Stimulated activated naive CD8-positive, alpha-beta T cell treated with anti-CD3 and anti-CD28 coated beads, Interleukin-15, Interleukin-2, amounts not matched to agents 100 ng/mL and 50 ng/mL, for 24 hours (primary cell): ENCODE results near the gene ZNF607.
A peak's percentile ranks its signal among the peaks of the same experiment; 100 is the strongest.
"Not testable (repeated sequence)": the region's sequence is repeated elsewhere in the genome, so short reads cannot be mapped to it uniquely, and the experiment has no call there.

Experiments
- H3K27ac Mint-ChIP-seq: one replicate; pipeline ENCODE4 v1.8.0; 2021; ENCODE audit warnings: mild to moderate bottlenecking, mixed read lengths
- H3K27me3 Mint-ChIP-seq: one replicate; pipeline ENCODE4 v1.8.0; 2021; ENCODE audit warnings: mixed read lengths
- H3K36me3 Mint-ChIP-seq: one replicate; pipeline ENCODE4 v1.8.0; 2021; ENCODE audit warnings: low read depth, mixed read lengths
- H3K4me1 Mint-ChIP-seq: one replicate; pipeline ENCODE4 v1.8.0; 2021; ENCODE audit warnings: low read depth, mixed read lengths
- H3K4me3 Mint-ChIP-seq: one replicate; pipeline ENCODE4 v1.8.0; 2021; ENCODE audit warnings: mild to moderate bottlenecking, mixed read lengths
- H3K9me3 Mint-ChIP-seq: one replicate; pipeline ENCODE4 v1.8.0; 2021; ENCODE audit warnings: mixed read lengths

The ZNF607 gene

DNA sequence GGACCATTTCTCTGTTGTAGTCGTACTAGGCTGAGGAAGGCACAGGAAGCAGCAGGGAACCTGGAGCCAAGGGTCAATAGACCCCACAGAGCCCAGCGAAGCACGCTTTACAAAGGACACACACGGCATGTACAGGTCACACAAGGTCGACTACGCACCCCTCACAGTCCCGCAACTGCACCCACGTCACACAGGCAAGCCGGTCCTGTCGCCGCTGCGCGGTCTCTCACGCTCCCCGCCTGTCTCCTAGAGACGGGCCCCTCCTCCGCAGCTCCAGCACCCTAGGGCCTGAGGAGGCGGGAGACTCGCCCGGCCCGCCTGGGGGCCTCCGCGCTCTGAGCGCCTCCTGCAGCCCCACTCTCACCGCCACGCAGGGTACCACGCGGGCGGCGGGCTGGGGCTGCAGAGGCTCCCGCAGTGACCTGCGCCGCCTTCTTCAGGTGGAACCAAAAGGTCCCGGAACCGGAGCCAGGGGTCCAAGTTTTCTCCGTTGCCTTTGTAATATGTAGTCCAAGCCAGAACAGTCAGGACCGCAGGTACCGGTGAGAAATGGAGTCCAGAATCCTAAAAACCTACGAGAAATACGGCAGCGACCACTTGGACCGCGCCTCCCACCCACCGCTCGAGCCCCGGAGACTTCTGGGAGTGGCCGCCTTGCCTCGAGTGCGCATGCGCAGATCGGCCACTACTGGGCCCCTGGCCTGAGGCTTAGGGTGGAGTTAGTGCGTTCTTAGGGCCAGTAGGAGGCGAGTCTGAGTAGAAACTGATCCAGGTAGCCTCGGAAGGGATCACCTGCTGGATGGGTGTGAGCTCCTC, at the start of gene ZNF607:
Gene ZNF607, minus strand, starts transcription at position 651 of the 816 bp plus-strand sequence. CDS start 8,143 bp downstream, outside the sequence.
- H3K27ac Mint-ChIP-seq, result peak within 1 kb of the TSS; percentile 95
- peak within 1 kb of the TSS; percentile 98 for H3K4me3 Mint-ChIP-seq
- H3K9me3 Mint-ChIP-seq, result peaks cover 10% of the 10 kb centered on the region
- peaks cover 42% of the 10 kb centered on the region for H3K36me3 Mint-ChIP-seq
- no peaks in the 10 kb centered on the region for H3K27me3 Mint-ChIP-seq
- peaks cover 18% of the 10 kb centered on the region for H3K4me1 Mint-ChIP-seq

DNA sequence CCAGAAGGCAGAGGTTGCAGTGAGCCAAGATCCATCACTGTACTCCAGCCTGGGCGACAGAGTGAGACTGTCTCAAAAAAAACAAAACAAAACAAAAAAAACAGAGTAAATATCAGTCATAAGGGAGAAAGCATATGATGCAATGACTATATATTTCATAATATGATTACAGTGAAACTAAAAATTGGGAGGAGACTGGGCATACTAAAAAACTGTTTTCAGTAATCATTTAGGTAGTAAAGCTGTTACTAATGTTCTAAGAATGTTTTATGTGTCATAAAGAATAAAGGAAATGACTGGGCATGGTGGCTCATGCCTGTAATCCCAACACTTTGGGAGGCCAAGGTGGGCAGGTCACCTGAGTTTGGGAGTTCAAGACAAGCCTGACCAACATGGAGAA, 43.9 kb upstream of the ZNF607 start:
- Mint-ChIP-seq H3K27ac (no peak overlapping the region), H3K4me1 (no peaks in the 10 kb centered on the region), H3K4me3 (no peak overlapping the region), H3K36me3 (peaks cover 73% of the 10 kb centered on the region), H3K9me3 (peaks cover 23% of the 10 kb centered on the region), H3K27me3 (no peaks in the 10 kb centered on the region)

DNA sequence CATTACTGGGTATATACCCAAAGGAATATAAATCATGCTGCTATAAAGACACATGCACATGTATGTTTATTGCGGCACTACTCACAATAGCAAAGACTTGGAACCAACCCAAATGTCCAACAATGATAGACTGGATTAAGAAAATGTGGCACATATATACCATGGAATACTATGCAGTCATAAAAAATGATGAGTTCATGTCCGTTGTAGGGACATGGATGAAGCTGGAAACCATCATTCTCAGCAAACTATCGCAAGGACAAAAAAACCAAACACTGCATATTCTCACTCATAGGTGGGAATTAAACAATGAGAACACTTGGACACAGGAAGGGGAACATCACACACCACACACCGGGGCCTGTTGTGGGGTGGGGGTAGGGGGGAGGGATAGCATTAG, 38.1 kb upstream of the ZNF607 start:
- H3K27ac Mint-ChIP-seq, H3K4me3 Mint-ChIP-seq, H3K4me1 Mint-ChIP-seq, H3K27me3 Mint-ChIP-seq: not testable (repeated sequence)
- peaks cover 67% of the 10 kb centered on the region for H3K36me3 Mint-ChIP-seq
- H3K9me3 Mint-ChIP-seq, result peaks cover 25% of the 10 kb centered on the region

DNA sequence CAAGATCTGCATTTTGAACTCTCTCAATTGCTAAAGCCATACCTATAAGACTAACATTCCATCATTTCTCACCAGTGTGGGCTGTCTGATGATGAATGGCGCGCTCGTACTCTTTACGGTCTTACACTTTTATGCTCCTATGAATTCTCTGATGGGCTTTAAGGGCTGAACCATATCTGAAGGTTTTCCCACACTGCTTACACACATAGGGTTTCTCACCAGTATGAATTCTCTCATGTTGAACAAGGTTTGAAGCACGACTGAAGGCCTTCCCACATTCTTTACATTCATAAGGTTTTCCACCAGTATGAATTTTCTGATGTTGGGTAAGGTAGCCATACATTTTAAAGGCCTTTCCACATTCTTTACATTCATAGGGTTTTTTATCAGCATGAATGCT, 18.8 kb upstream of the ZNF607 start:
- H3K4me3 Mint-ChIP-seq, result no peak overlapping the region
- H3K27me3 Mint-ChIP-seq, result no peaks in the 10 kb centered on the region
- no peaks in the 10 kb centered on the region for H3K4me1 Mint-ChIP-seq
- peaks cover 68% of the 10 kb centered on the region for H3K9me3 Mint-ChIP-seq
- H3K36me3 Mint-ChIP-seq, result peaks cover 92% of the 10 kb centered on the region
- H3K27ac Mint-ChIP-seq, result no peak overlapping the region

DNA sequence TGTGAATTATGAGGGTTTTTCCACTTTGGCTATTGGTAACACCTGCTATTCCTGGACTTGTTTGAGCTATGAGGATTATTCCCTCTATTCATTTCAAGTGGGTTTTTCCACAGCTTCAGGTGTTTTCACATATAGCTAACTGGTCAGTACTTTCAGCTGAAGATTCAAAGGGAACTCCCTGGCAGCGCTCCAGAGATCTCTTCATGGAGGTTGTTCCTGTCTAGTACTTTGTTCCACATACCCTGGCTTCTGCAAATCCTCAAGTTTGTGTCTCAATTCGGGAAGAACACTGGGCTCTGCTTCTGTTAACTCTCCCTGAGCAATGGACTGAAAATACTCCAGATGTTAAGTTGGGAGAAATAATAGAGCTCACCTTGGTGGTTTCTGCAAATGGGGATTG, 5.6 kb upstream of the ZNF607 start:
- Mint-ChIP-seq H3K9me3 (peaks cover 20% of the 10 kb centered on the region), H3K36me3 (peaks cover 20% of the 10 kb centered on the region)

DNA sequence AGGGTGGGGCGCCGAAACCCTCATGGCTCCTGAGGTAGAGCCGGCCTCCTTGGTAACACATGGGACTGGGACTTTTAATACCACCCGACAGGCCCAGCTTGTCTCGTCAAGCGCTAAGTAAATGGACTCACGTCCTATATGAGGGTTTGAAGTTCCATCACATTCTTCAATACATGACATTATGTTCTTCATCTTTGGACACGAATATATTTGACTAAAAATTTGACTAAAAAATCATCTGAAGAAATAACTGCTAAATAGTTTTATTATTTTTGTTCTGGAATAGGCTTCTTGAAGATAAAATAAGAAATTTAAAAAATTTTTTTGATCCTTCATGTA, 335 bp upstream of the ZNF607 start:
- no peaks in the 10 kb centered on the region for H3K27me3 Mint-ChIP-seq
- peaks cover 10% of the 10 kb centered on the region for H3K9me3 Mint-ChIP-seq
- H3K4me1 Mint-ChIP-seq, result peaks cover 18% of the 10 kb centered on the region
- no peak overlapping the region for H3K27ac Mint-ChIP-seq
- peaks cover 36% of the 10 kb centered on the region for H3K36me3 Mint-ChIP-seq
- peak overlapping the region; percentile 98 for H3K4me3 Mint-ChIP-seq

More for the DNA sequence above, 5.6 kb upstream of the ZNF607 start:
- Mint-ChIP-seq H3K4me1 (no peaks in the 10 kb centered on the region), H3K27me3 (no peaks in the 10 kb centered on the region), H3K4me3 (no peak overlapping the region), H3K27ac (no peak overlapping the region)

DNA sequence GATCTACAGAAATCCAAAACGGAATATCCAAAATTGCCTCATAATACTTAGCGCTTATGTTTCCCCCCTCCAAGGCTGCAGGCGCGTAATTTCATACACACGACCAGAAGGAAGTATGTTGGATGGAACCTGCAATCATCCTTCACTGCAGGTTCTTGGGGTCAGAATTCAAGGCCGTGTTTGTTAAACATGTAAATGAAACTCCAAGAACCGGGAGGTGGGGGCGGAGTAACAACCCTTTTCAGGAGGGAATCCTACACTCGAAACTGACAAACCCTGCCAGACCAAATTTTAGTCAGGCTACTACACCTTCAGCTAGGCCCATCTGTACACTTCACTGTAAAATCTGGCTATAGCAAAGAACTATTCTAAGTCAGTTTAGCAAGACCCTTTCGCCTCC, 1.3 kb downstream of the ZNF607 start:
- peaks cover 4% of the 10 kb centered on the region for H3K9me3 Mint-ChIP-seq
- H3K27me3 Mint-ChIP-seq, result no peaks in the 10 kb centered on the region
- peak overlapping the region; percentile 95 for H3K27ac Mint-ChIP-seq
- H3K4me1 Mint-ChIP-seq, result peaks cover 18% of the 10 kb centered on the region
- H3K4me3 Mint-ChIP-seq, result peak overlapping the region; percentile 98
- peaks cover 48% of the 10 kb centered on the region for H3K36me3 Mint-ChIP-seq

DNA sequence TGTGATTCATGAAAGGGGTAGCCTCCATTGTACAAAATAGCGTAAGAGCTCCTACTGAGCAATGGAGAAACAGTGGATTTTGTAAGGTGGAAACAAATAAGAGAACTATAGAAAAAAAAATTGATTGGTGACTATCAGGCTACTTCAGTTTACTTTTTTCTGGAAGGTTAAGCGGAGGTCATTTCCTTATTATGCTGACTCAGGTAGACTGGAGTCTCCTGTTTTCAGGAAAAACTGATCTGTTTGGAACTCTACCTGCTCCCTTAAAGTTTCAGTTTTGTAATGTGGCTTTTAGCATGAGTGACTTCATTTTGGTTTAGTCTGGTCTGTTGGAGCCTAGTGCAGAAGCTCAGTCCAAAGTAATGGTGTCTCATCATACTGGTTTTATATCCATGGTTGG, 3.4 kb downstream of the ZNF607 start:
- Mint-ChIP-seq H3K4me3 (no peak overlapping the region), H3K36me3 (peaks cover 67% of the 10 kb centered on the region), H3K27me3 (no peaks in the 10 kb centered on the region), H3K9me3 (peaks cover 17% of the 10 kb centered on the region), H3K4me1 (peaks cover 18% of the 10 kb centered on the region), H3K27ac (no peak overlapping the region)

DNA sequence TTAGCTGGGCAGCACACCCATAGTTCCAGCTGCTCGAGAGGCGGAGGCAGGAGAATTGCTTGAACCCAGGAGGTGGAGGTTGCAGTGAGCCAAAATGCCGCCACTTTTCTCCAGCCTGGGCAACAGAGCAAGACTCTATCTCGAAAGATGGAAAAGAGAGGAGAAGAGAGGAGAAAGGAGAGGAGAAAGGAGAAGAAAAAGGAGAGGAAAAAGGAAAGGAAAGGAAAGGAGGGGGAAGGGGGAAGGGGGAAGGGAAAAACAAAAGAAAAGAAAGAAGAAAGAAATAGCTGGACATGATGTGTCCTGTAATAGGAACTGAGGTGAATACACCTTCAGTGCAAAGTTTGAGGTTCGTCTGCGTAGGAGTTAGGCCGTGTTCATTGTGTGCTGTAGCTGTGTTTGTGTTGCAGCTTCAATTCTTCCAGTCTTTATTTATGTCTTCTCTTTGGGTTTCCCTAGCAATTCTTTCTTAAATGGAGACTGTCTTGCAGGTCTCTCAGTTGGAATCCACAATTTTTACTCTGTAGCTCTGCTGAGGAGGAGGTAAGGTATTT, 13.4 kb downstream of the ZNF607 start:
- H3K27me3 Mint-ChIP-seq, result no peaks in the 10 kb centered on the region
- H3K4me1 Mint-ChIP-seq, result no peaks in the 10 kb centered on the region
- peaks cover 26% of the 10 kb centered on the region for H3K9me3 Mint-ChIP-seq
- no peak overlapping the region for H3K4me3 Mint-ChIP-seq
- H3K27ac Mint-ChIP-seq, result no peak overlapping the region
- H3K36me3 Mint-ChIP-seq, result peaks cover 89% of the 10 kb centered on the region

DNA sequence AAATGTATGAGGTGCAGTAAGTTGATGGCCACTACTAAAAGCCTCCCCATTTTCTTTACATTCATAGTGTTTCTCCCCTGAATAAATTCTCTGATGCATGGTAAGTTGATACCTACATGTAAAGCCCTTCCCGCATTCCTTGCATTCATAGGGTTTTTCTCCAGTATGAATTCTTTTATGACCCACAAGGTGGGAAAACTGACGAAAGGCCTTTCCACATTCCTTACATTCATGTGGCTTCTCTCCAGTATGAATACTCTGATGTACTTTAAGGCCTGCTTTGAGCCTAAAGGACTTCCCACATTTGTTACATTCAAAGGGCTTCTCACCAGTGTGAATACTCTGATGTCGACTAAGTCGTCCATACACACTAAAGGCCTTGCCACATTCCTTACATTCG, 20.5 kb downstream of the ZNF607 start:
- H3K4me1 Mint-ChIP-seq, result no peaks in the 10 kb centered on the region
- no peaks in the 10 kb centered on the region for H3K27me3 Mint-ChIP-seq
- H3K4me3 Mint-ChIP-seq, result no peak overlapping the region
- H3K27ac Mint-ChIP-seq, result no peak overlapping the region
- peaks cover 79% of the 10 kb centered on the region for H3K36me3 Mint-ChIP-seq
- H3K9me3 Mint-ChIP-seq, result peaks cover 56% of the 10 kb centered on the region

DNA sequence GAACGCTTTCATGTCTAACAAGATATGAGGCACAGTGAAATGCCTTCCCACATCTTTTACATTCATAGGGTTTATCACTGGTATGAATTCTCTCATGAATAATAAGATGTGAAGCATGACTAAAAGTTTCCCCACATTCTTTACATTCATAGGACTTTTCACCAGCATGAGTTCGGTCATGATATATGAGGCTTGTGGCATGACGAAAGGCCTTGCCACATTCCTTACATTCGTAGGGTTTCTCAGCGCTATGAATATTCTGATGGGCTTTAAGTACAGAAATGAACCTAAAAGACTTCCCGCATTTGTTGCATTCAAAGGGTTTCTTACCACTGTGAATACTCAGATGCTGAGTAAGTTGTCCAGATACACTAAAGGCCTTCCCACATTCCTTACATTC, 21.3 kb downstream of the ZNF607 start:
- no peak overlapping the region for H3K27ac Mint-ChIP-seq
- H3K9me3 Mint-ChIP-seq, result peaks cover 56% of the 10 kb centered on the region
- H3K36me3 Mint-ChIP-seq, result peaks cover 72% of the 10 kb centered on the region
- no peaks in the 10 kb centered on the region for H3K27me3 Mint-ChIP-seq
- H3K4me1 Mint-ChIP-seq, result peaks cover under 1% of the 10 kb centered on the region
- no peak overlapping the region for H3K4me3 Mint-ChIP-seq

DNA sequence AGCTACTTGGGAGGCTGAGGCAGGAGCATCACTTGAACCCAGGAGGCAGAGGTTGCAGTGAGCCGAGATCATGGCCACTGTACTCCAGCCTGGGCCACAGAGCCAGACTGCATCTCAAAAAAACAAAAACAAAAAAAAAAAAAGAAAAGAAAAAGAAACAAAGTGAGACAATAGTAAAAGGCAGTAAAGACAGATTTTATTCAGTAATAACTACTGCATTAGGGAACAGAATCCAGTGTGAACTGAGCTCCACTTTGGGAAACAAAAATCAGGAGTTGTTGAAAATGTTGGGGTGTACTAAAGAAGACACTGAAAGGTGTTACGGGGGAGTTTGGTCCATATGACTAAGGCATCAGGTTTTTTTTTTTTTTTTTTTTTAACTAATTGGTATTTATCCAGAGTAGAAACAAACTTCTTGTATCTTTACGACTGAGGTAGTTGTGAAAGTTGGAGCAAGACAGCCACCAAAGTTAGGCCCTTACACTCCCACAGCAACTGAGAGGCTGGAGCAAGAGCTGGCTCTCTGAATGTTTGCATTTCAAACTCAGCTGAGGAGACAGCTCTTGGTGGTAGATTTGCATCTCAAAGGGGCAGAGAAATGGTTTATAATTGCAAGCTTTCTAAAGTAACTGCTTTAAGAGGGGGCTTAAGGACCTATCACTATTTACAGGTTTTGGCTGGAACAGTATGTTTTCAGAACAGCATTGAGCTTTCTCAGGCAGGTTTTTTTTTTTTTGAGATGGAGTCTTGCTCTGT, 24.2 kb downstream of the ZNF607 start:
- Mint-ChIP-seq H3K4me1 (peaks cover 12% of the 10 kb centered on the region), H3K36me3 (peaks cover 54% of the 10 kb centered on the region), H3K27me3 (no peaks in the 10 kb centered on the region), H3K27ac (no peak overlapping the region), H3K4me3 (no peak overlapping the region), H3K9me3 (peaks cover 42% of the 10 kb centered on the region)

DNA sequence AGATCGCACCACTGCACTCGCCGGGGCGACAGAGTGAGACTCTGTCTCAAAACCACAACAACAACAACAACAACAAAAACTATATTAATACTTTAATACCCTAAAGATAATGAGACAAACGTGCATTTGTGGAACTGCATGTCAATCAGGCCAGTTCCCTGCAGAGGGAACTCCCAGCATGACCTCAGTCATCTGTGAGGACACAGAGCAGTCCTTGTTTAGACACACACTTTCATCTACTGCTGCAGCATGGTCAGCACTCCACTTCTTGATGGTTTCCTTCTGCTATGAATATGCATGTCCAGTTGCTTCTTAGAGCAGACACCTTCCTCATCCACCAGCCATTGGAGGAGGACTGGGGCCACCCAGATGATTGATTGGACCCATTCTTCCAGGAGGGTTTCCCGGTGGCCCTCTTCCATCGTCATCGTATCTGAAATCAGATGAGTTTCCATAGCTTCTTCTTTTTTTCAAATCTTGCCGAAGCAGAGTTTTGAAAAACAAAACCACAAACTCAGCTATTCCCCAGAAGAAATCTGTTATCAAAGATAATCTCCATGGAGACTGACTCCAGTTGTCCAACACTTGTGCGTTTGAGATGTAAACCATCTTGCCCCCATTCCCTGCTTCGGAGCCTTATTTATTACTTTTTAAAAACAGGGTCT, 26.5 kb downstream of the ZNF607 start:
- Mint-ChIP-seq H3K9me3 (peaks cover 21% of the 10 kb centered on the region), H3K27ac (no peak overlapping the region), H3K4me3 (no peak overlapping the region), H3K4me1 (peaks cover 12% of the 10 kb centered on the region), H3K36me3 (peaks cover 34% of the 10 kb centered on the region), H3K27me3 (no peaks in the 10 kb centered on the region)

DNA sequence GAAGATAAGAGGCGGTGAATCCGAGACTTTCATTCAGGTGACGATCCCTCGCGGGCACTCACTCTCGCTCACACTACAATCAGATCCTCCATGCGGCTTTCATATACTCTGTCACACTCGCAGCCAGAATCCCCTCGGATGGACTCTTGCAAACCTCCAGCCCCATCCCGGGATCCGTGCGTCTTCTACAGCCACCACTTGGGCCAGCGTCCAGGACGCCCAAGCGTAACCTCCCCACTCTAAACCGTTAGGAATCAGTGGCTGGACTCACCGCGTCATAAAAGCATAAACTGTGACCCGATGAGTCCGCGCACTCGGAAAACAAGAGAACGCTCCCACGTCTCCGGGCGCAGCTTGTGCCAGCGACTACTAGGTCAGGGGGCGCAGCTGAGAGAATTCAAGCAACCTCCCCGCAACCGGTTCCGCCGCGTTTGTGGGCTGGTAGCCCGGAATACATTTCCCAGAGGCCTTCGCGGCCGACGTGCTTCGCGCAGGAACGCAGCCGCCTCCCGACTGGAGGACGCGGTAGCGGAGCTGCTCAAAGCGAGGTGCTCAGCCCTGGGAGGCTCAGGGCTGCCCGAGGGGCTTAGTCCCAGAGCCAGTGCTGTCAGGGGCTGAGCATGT, 27.6 kb downstream of the ZNF607 start:
- peaks cover 12% of the 10 kb centered on the region for H3K9me3 Mint-ChIP-seq
- peaks cover 29% of the 10 kb centered on the region for H3K36me3 Mint-ChIP-seq
- H3K4me1 Mint-ChIP-seq, result peaks cover 12% of the 10 kb centered on the region
- peak overlapping the region; percentile 52 for H3K27ac Mint-ChIP-seq
- no peaks in the 10 kb centered on the region for H3K27me3 Mint-ChIP-seq
- peak overlapping the region; percentile 87 for H3K4me3 Mint-ChIP-seq
